CD4-positive, alpha-beta T cell treated with Interleukin-15 for 1 hour (primary cell): ENCODE results near the gene SRGAP3.
"Not testable (repeated sequence)": the region's sequence is repeated elsewhere in the genome, so short reads cannot be mapped to it uniquely, and the experiment has no call there.

Experiments used
- DNase-seq: peaks from one replicate; pipeline ENCODE4 v3.0.0-alpha.2; 2020

Gene SRGAP3

DNA sequence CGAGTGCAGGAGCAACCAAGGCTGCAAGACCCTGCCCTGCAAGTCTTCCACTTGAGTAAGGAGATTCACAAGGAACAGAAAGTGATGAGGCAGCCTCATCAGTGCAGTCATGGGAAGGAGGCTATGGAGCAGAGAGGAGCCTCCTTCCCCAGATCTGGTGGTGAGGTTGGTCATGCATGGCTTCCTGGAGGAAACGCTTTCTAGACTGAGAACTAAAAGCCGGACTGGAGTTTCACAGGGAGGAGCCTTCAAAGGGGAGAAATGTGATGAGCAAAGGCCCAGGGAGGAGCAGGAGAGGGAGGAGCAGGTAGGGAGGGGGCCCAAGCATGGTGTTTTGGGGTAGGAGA lies 139.9 kb downstream of the SRGAP3 start:
- DNase-seq = no peak

DNA sequence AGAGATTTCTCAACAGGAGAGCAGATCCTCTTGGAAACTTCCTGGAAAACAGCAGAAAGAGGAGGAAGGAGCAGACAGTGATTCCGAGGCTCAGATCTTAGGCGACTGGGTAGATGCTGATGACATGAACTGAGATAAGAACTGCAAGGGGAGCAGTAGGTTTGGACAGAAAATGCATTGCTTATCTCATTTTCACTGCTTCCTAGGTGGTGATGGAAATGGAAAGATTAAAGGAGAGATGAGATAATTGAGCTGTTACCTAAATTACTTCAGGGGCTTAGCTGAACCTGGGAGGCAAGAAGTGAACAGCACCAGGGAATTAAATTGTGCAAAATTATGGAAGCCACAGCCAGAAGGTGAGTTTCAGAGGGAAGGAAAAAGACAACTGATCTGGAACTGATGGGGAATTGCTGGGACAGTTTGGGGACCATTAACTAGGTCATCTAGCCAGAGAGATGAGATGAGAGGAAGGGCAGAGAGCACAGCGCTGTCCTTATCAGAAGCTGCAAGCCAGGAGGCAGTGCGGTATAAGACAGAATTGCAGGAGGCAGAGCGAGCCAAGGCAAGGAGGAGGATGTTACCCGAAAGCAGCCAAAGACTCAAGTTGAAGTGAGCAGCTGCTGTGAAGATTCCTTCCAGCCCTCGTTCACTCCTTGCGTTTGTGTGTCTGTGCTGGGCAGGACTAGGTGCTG lies 140.4 kb downstream of the SRGAP3 start:
- no peak for DNase-seq

- no peak for DNase-seq
Measured at GRCh38 chr3:9107738-9108137, 141.7 kb downstream of the SRGAP3 start.

DNA sequence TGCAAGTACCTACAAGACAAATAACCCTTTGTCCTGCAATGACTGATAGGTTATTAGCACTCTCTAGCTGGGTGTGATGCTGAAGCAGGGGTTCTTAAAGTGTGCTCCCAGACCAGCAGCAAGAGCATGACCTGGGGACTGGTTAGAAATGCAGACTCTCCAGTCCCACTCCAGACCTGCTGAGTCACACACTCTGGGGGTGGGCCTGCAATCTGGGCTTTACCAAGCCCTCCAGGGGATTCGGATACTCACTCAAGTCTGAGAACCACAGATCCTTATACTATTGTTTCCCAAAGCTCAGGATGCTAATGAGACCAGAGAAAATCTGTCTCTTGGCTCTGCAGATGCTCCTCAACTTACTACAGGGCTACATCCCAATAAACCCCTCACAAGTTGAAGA lies 144.0 kb downstream of the SRGAP3 start:
- no peak for DNase-seq

DNA sequence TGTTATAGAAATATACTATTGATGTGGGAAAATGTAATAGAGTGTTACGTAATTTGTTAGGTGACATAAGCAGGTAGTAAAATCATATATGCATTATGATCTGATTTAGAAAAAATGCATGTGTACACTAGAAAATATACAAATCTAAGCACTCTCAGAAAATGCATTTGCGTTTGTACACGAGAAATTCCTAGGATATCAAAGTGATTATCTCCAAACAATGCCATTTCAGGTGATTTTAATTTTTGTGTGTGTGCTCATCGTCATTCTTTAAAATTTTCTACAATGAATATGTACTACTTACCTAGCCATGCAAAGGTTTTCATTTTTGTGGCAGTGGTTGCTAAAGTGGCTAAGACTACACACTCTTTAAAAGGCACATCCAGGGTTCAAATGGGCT lies 145.3 kb downstream of the SRGAP3 start:
- DNase-seq = no peak

GRCh38 chr3:9102240-9102981 lies 147.0 kb downstream of the SRGAP3 start:
- DNase-seq = no peak

DNA sequence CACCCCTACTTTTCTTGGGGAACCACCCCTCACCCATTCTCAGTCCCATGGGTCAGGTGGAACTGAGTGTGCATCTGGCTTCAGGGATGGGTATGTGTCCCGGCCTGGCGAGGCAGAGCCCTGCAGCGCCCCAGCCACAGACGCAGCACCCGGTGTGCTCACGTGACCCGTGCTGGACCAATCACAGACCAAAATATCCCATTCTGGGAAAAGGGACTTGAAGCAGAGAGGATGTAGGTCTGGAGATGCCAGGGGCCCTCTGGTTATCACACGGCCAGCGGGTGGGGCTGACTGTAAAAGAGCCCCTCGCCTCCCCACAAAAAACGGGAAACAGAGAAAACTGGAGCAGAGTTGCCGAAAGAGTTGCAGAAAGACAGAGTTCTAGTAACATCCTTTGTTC lies 148.2 kb downstream of the SRGAP3 start:
- DNase-seq = no peak

- DNase-seq = no peak
Measured at GRCh38 chr3:9100513-9100894, 148.9 kb downstream of the SRGAP3 start.

DNA sequence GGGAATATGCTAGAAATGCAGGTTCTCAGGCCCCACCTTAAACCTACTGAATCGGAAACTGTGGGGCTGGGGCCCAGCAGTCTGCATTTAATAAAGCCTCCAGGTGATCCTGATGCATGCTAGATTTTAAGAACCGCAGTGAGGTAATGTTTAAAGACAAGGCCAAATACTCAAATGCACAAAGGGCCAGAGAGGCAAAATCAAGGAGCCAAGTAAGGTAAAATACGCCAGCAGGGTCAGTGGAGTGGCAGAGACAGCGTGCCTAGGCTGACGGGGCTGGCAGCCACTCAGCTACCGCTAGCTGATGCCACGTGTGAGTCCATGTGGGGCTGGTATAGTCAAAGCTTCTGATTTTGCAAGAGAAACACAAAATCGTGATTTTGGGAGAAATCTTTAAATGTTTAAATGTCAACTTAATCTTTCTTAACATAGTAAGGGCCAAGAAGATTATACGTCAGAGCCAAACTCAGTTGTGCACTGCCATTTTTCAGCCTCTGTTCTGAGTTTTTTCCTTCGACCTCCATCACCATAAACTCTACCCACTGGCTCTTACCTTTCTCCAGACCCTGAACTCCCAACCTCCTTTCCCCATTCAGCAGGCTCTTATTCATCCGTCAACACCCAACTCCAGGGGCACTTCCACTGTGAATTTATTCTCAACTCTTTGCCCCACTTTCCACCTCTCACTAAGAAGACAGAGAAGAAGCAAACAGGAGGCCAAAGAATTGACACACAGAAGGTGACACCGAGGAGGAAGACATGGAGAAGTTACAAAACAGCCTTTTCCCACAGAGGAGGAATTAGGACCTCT lies 149.5 kb downstream of the SRGAP3 start:
- DNase-seq = no peak

DNA sequence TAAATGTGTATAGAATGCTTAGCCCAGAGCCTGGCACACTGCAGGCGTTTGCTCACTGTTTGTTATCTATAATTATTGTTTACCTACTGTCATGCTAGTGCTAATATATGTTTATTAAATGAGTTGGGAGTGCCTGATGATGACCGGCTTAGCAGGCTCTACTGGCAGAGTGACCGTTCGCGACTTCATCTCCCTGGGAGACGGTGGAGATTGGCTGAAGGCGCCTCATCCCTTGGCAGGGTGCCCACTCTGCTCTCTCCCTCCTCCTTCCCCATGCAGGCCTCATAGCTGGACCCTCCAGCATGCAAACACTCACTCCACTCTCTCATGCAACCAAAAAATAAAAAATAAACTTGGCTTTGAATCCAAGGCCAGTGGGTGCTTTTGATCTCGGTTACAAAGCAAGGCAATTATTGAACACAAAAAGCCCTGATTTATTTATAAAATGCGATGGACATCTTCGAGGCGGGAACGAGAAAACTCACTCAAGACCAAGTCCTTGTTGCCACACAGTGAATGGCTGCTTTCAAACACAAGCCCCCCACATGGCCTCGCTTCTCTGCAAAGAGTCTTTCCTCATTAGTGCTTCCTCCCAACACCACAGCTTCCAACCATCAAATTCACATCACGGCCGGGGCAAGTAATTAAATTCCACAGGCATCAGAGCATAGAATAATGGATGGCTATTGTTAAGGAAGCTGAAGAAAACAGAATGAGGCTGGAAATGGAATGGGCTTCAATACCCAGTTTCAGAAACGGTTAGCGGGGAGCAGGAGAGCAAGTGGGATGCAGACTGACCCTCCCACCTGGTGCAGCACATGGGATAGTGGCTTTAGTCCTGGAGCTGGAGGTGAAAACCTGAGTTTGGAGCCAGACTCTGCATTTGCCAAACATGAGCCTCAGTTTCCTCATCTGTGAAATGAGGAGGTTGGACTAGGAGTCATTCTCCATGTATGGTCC lies 150.4 kb downstream of the SRGAP3 start:
- no peak for DNase-seq

GRCh38 chr3:9097495-9097894 lies 152.0 kb downstream of the SRGAP3 start:
- no peak for DNase-seq

- DNase-seq = no peak
Measured at GRCh38 chr3:9091486-9092235, 157.8 kb downstream of the SRGAP3 start.

DNA sequence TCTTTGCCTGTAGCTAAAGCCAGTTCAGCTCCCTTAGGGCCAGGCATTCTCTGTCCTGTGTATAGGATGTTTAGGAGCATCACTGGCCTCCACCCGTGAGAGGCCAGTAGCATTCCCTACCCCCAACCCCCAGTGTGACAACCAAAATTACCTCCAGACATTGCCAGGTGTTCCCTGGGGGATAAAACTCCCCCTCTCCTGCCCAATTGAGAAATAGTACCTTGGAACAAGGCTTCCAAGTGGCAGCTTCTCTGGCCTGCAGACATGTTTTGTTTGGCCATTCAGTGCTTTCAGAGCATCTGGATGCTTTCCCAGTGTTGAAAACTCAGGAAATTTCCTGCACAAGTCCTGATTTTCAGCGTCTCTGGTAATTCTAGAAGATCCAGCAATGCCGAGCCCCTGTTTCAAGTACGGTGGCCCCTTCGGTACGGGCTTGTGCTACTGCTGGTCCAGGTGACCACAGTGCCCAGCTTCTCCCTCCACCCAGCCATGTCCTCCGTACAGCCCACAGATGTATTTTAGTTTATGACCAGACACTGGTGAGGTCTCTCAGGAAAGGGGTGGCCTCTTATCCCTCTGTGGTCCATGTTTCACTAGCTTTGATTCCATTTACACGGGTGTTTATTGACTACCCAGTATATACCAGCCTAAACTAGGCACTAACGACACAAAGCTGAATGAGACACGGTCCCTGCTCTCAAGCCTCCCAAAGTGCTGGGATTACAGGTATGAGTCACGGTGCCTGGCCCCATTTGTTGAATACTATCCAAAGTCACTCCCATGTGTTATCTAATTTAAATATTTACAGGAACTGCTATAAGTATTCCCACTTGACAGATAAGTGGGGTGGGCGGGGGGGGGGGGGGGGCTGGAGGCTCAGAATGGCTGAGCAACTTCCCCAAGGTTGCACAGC lies 160.7 kb downstream of the SRGAP3 start:
- DNase-seq = no peak

- DNase-seq = no peak
Measured at GRCh38 chr3:9087831-9088413, 161.5 kb downstream of the SRGAP3 start.

- DNase-seq = not testable (repeated sequence)
Measured at GRCh38 chr3:9085428-9085827, 164.0 kb downstream of the SRGAP3 start.

DNA sequence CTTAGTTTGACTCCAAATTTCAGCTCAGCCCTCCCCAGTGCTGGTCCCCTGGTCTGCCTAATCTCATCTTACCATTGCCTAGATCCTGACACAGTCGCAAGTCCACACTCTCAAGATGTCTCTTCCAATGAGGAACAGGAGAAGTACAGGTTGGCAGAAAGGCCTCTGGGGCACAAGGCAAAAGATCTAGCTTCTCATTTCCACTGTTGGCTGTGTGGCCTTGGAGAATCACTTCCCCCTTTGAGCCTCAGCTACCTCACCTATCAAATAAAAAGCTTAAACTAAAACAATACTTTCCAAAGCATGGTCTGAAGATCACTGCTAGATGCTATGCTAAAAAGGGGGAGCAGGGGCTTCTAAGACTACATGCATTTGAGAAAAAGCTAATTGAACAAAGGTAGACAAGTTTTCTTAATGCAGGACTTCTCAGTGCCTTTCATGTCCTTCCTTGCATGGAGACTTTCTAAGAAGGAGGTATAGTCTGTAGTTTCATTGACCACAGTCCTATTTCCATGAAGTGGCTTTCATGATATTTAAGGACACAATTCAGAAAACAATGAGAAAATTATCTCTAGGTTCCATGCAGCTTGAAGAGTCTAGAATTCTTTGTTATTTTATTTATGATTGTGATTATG lies 168.1 kb downstream of the SRGAP3 start:
- DNase-seq = no peak

DNA sequence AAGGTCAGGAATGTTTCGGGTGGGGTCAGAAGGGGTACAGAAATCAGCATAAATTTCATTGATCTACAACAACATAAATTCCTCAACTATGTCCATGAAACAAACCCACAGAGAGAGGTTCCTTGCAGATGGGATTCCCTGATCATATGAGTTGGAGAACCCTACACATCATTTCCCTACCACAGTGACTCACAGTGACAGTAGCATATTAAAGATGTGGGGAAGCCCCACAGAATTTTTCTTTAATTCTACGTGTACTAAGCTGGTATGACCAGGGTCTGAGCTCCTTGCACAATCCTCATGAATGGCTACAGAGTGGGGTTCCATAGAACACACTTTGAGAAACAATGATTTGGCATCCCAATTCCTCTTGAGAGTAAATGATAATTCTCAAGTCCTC lies 169.3 kb downstream of the SRGAP3 start:
- DNase-seq = no peak

DNA sequence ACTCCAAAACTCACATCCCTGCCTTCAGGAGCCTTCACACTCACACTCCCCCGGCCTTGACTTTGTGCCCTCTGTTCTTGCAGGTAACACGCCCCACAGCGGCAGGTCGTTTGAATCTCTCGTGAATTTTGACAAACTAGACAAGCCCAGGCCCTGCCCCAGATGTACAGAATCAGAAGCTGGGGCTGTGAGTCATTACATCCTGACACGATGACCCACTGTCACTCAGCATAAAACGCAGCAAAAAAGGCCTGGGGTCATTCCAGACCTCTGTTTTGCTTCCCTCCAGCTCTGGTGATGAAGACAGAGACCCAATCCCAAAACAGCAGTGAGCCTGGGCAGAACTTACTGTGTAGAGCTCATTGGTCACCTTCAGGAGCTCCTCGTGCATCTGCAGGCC lies 169.8 kb downstream of the SRGAP3 start:
- DNase-seq = no peak

DNA sequence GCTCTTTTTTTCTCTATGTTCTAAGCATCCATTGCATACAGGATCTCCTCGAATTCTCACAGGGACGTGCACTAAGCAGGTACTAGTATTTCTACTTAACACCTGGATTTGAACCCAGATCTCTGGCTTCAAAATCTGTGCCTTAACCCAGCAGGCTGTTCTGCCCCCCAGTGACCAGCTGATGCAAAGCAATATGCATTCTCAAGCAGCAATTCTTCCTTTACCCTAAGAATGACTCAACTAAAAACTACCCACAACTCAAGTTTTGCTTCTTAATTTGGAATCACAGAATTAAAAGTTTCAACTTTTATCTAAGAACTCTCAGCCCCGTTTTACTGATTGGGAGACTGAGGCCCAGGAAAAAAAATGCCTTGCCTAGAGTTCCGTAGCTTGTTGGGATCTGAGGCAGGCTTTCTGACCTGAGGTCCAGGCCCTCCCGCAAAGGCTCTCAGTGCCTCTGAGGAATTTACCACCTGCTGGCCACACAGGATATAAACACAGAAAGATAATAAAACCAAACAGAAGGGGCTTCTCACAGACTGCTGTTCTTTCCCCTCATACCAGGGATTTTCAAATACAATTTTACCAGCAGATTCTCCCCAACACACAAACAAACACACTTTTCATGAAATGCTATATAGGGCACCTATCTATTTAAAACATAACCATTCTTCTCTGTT lies 170.7 kb downstream of the SRGAP3 start:
- no peak for DNase-seq
